HG02610 (cell line): ENCODE results near the gene NR2C1.
"Not testable (repeated sequence)": the region's sequence is repeated elsewhere in the genome, so short reads cannot be mapped to it uniquely, and the experiment has no call there.

Experiments used
- ATAC-seq: cut with Tn5 transposase; IDR thresholded peaks from one replicate; pipeline ENCODE4 v1.9.1; 2021; ENCODE audit warnings: mild to moderate bottlenecking, moderate library complexity; ENCODE audit not compliant: unreplicated experiment

NR2C1 gene

DNA sequence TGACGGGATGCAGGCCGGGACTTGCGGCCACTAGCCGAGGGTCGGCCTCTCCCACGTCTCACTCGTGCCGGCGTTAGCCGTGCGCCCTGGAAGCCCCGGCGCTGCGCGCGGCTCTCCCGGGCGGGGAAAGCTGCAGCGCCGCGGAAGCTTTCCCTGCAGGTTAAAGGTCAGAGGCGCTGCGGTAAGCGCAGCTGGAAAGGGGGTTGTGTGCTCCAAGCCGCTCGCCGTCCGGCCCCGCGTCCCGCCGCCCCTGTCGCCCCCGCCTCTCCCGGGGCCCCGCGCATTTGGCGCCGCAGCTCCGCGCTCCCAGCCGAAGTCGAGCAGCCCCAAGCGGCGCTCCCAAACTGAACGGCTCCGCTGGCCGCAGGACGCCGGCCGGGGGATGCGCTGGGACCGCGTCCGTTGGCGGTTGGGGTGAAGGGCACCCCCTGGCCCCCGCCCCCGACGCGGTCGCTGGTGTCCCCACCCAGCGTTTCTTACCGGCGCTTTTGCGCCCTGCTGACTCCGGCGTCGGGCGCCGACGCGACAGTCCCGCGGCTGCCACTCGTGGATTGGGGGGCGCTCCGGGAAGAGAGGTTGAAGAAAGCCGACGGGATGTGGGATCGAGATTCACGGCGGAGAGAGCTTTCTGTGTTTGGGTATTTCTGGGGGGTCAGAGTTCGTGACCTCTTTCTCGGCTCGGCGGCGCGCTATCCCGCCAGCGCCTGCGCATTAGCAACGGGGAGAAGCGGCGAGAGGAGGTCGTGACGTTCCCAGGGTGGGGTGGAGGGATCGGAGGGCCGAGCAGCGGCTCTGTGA lies at the start of gene NR2C1:
NR2C1 (minus strand) TSS at position 719 of the 798 bp plus-strand sequence. CDS start 6,234 bp downstream, outside the sequence.
- peak; percentile 97 for ATAC-seq

DNA sequence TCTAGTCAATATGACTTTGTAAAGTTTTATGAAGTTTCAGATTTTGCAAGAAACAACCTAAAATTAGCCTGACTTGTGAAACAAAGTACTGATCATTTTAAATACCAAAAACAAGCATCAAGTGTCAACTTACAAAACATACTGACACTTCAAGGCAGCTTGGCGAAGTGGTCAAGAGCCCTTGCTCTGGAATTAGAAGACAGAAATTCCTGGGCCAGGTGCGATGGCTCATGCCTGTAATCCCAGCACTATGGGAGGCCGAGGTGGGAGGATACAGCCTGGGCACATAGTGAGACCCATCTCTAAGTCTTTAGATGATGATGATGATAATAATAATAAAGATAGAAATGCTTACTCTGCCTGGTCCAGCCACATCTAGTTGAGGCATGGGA lies 45.4 kb upstream of the NR2C1 start:
- ATAC-seq: no peak

DNA sequence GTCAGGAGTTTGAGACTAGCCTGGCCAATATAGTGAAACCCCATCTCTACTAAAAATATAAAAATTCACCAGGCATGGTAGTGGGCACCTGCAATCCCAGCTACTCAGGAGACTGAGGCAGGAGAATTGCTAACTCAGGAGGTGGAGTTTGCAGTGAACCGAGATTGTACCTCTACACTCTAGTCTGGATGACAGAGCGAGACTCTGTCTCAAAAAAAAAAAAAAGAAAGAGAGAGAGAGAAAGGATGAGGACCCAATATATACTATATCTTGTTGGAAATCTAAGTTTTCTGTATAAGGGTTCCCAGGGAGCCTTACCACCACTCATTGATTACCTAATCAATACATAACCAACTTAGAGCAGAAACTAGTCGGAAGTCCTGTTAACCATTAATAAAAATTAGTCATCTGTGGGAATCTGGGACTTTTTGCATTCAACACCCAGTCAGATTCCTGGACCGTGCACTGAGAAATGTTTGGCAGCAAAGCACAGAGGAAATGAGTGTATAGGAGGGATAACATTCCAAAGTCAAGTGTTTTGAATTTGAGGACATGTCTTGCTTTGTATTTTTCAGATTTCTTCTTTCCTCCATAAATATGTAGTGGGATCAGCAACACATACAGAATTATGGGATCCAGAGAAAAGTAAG lies 44.8 kb upstream of the NR2C1 start:
- ATAC-seq: no peak

DNA sequence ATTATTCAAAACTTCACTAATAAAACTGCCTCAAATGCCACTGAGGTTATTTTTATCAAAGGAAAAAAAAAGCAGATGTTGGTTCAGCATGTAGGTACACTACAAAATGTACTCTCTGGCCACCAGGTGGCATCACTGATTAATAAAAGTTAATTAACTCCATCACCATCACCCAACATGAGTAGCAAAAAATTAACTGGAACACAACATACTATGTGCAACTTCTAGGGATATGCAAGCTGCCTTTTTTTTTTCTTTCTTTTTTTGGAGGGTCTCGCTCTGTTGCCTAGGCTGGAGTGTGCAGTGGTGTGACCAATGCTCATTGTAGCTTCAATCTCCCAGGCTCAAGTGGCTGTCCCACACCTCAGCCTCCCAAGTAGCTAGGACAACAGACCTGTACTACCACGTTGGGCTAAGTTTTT lies 43.8 kb upstream of the NR2C1 start:
- ATAC-seq: peak; percentile 68

DNA sequence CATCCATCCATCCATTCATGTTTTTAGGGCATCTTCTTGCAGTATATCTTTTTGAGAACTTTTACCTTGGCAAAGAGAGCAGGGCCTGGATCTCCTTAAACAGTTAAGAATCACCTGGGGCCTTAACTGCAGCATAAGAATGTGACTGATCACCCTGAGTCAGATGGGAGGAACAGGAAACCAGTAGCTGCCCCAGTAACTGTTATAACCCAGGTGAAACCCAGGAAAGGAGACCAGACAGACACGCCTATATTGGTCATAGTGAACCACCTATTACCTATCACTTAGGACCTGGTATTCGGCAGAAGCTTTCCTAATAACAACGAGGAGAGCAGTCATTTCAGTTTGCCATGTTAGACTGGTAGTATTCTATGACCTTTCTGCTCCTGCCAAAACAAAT lies 43.4 kb upstream of the NR2C1 start:
- peak; percentile 49 for ATAC-seq

DNA sequence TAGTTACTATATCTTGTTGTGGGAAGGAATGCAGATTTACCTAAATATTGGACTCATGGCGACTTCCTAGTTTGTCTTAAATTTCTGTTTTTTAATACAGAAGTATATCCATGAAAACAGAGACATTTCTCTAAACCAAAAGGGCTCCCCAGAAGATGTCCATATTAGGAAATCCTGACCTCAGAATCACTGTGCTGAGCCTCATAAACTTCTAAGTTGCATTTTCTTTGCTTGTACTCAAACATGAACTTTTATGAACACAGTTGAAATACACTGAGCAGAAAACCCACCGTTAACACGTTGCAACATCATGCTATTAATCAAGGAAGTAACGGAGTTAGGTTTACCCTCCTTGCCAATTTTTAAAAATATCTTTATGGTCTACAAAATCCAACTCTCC lies 42.9 kb upstream of the NR2C1 start:
- no peak for ATAC-seq

DNA sequence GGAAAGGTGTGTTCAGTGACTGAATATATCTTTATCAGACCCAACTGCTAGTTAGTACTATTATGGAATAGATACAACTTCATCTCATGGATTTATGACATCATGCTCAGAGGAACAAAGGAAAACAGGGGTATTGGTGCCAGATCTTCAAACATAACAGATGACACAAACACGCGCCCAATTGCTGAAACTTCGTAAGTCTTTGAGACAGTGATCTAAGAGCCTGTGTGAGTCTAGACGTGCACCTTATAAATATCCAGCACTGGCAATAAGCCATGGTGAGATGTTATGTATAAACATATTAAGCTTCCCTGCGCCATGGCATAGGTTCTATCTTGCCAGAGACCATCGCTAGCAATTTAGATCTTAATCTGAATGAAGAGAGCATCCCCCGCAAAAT lies 42.2 kb upstream of the NR2C1 start:
- no peak for ATAC-seq

DNA sequence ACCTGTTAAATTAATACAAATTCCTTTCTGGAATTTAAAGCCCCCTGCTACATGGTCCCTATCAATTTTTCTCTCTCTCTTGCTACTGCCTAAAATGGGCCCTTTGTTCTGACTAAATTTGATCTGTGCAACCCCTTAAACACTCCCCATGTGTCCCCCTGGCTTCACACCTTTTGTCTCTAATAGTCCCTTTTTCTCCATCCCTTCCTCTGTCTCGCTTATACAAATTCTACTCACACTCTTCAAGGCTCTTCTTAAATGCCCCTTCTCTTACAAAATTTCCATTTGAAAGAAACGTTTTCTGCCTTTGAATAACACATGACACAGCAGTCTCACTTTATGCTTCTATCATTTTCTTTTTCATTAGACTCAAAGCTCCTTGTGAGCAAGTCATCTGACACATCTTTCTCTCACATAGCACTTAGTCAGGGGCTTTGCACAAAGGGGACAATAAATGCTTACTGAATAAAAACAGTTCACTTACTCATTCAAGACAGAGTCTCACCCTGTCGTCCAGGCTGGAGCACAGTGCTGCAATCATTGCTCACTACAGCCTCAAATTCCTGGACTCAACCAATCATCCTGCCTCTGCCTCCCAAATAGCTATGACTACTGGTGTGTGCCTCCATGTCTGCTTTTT lies 41.5 kb upstream of the NR2C1 start:
- ATAC-seq: no peak

DNA sequence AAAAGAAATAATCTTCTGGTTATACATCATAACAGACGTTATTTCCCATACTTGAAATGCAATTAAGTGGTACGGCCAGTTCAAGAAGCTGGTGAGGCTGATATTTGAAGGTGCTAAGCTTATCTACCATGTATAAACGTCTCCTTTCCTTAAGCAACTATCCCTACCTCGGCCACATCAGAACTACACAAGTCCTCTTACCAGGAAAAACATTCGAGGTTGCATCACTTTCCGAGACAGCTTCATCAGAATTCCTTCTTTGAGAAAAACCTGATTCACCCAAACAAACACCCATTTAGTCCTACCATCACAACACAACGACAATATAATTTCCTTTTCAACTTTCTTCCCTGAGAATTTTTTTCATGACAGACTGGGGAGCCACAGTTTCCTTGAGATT lies 33.9 kb upstream of the NR2C1 start:
- no peak for ATAC-seq

DNA sequence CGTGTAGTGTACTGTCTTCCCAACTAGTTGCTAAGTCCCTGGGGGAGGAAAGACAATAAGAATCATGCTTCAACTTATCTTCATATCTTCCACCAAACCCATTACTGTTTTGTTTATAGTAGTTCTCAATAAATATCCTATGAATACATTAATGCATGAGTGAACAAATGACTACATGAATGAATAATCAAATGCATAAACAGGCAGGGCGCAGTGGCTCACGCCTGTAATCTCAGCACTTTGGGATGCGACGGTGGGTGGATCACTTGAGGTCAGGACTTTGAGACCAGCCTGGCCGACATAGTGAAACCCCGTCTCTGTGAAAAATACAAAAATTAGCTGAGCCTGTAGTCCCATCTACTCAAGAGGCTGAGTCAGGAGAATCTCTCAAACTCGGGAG lies 32.1 kb upstream of the NR2C1 start:
- no peak for ATAC-seq

DNA sequence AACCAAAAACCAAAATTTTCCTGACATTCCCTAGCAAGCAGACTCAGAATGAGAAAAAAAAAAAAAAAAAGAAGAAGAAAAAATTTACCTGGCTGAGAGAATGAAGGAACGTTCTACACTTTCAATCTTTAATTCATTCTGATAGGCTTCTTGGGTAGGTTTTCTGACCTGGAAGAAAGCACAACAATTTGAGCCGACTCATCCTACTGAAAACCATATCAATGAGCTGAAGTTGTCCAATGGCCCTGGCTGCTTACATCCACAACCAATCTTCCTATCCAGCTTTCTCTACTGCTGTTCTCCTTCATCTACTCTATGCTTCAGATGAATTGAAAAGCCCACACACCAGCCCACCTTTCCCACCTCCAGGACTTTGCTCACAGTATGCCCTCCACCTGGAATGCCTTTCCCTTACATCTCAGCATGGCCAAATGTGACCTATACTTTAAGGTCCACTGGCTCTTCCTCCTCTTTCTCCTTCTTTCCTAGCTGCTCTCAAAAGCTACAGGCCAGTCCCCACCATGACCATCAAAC lies 31.6 kb upstream of the NR2C1 start:
- no peak for ATAC-seq

DNA sequence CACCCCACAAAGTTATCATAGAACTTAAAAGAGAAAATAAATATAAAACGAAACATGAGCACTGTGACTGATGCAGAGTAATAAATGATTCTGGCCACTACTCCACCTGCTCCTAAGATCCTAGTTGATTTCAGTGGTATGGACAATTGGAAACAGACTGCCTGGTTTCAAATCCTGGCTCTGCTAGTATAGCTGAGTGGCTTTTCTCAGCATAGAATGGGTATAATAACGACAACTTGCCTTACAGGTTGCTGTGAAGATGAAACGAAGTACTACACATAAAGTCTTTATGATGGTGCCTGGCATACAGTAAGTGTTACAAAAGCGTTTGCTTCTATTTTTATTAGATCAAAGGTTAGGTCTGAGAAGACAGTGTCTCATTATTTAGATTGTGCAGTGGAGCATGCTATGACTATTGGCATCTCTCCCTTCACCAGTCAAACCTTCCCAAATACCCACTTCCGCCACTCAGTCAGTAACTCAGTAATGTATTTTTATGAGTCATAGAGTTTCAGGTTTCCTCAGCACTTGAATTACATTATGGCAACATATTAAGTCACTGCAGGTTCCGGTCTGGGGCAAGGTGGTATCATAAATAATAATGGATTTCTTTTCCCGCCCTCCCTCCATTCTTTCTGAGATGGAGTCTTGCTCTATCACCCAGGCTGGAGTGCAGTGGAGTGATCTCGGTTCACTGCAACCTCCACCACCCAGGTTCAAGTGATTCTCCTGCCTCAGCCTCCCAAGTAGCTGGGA lies 29.7 kb upstream of the NR2C1 start:
- ATAC-seq: peak; percentile 98

DNA sequence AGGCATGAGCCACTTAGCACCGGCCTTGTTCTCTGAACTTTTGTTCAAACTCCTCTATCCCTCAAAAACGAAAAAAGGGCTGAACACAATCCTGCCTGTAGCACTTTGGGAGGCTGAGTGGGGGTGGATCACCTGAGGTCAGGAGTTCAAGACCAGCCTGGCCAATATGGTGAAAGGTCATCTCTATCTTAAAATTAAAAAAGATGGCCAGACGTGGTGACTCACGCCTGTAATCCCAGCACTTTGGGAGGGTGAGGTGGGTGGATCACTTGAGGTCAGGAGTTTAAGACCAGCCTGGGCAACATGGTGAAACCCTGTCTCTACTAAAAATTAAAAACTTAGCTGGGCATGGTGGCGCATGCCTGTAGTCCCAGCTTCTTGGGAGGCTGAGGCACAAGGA lies 28.5 kb upstream of the NR2C1 start:
- not testable (repeated sequence) for ATAC-seq

DNA sequence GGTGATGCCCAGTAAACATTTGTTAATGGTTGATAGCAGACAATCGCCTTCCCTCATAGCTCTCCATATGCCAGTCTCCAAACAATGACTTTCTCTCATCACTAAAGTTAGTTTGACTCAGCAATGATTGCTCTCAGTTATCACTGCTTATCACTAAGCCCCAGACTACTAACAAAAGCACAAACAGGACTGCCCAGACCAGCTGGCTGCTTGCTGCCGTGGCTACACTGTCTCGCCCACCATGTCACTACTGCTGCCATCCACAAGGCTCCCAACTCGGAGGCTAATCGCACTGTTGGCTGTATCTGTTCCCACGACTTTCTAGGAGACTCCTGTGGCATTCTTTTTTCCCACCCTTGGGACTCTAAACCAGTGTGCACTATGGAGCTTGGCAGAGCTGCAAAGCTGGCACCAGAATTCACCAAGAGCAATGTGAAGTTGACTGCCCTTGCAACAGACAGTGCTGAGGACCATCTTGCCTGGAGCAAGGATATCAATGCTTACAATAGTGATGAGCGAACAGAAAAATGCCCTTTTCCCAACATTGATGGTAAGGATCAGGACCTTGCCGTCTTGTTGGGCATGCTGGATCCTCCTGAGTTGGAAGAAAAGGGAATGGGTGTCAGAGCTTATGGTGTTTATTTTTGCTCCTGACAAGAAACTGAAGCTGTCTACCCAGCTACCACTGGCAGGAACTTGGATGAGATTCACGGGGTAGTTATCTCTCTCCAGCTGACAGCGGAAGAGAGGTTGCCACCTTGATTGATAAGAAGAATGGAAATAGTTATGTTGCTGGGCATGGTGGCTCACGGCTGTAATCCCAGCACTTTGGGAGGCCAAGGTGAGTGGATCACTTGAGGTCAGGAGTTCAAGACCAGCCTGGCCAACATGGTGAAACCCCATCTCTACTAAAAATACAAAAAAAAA lies 27.1 kb upstream of the NR2C1 start:
- no peak for ATAC-seq

DNA sequence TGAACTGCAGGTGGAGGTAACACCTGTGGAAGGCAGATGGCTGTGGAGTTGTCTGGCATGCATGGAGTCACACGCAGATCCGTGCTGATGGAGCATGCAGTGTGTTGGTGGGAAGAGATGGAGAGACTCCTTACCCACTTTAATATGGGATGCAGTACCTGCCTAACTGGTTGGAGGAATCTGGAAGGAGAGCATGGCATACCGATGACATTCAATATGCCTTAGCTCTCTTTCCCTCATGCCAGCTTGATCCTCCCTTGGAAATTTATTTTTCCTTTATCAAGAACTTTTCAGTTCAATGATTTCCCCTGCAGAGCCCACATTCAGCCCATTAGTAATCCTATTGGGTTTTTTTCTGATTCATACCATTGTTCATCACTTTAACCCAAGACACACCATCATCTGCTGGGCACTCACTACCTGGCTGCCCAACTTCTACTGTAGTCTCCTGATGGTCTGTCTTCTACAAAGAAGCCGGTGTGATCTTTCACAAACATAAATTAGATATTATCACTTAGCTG lies 25.9 kb upstream of the NR2C1 start:
- ATAC-seq: no peak

DNA sequence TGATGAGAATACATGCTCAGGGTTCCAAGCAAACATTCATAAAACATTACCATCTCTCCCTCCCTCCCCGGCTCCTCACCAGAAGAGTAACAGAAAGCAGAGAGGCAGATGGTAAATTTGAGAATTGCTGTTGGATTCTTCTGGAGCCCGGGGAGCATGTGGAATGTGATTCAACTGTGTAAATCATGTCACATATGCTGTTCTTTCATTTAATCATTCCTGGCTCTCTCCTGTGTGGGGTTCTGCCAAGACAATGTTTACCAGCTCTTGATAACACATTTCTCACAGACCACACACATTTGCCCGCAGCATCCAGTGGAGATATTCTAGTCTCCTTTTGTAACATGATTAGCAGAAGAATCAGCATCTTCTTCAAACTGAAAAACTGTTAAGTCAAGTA lies 23.4 kb upstream of the NR2C1 start:
- no peak for ATAC-seq

DNA sequence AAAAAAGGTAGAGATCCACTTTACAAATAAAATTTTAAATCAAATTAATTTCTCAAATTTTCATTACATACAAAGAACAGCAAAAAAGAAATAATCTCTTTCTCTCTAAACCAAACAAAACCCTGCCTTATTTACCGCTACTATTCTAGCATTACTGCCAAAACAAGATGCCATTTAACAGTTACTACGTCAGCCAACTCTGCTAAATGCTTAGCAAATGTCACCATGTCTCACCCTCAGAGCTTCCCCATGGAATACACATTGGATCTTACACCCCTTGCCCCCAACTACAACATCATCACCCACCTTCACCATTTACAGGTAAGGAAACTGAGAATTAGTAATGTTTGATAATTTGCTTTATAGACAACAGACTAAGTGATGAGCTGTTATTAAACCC lies 23.0 kb upstream of the NR2C1 start:
- no peak for ATAC-seq

DNA sequence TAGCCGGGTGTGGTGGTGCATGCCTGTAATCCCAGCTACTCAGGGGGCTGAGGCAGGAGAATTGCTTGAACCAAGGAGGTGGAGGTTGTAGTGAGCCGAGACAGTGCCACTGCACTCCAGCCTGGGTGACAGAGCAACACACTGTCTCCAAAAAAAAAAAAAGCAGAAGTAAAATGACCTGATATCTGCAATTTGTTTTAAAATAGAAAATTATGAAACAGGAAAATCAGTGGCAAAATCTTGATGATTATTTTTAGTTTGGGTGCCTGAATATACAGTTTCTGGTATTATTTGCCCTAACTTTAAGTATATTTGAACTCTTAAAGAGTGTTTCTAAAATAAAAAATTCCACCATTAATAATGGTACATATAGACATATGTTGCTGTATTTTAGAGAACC lies 22.4 kb upstream of the NR2C1 start:
- ATAC-seq: not testable (repeated sequence)

DNA sequence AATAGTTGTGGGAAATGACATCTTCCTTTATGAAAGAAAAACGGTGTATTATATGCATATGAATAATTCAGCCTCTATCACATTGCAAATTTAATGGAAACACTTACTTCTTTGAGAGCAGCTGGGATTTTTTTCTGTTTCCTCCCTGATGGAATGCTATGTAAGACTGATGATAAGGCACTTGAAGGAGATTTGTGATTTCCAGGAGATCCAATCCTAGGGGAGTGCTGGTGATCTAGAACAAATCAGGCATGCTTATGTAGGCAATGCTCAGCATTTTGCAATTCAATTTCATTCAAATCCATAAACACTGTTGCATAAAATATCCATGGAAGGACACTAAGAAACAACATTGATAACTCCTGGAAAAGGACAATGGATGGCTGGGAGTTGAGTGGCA lies 16.0 kb upstream of the NR2C1 start:
- ATAC-seq: no peak

DNA sequence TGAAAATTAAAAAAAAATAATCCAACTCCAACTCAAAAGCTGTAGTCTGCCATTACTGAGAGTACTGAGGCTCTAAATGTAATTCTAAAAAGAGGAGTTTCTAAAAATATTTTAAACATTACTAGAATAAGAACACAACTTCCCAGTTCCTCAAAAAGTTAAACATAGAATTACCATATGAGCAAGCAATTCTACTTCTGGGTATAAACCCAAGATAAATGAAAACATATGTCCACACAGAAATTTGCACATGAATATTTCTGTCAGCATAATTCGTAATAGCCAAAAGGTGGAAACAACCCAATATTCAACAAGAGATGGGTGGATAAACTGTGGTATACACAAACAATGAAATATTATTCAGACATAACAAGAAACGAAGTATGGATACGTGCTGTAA lies 15.0 kb upstream of the NR2C1 start:
- peak; percentile 75 for ATAC-seq
